Fibroblast of lung (primary cell): ENCODE measurements around the gene UPK1A. TPM values are rescaled to one million over a fixed set of nuclear protein-coding genes. Genes with fewer than 3 reads are reported as not detected.

ENCODE experiments used
- DNase-seq, 2 donors: peaks; one replicate each; pipeline versions ENCODE4 v3.0.0 to v3.0.0-alpha.2; 2010; ENCODE audit warnings: low read depth in 2 of 2
- H2AFZ ChIP-seq: 2 replicates; pipeline ENCODE4 v1.5.1; 2012; ENCODE audit warnings: low read length, control low read depth, inconsistent platforms
- H3K27ac ChIP-seq: 2 replicates; pipeline ENCODE4 v1.5.1; 2011; ENCODE audit warnings: low read length, control low read depth; ENCODE audit not compliant: insufficient read depth
- H3K27me3 ChIP-seq: 2 replicates; pipeline ENCODE4 v1.5.1; 2011; ENCODE audit warnings: mild to moderate bottlenecking, low read length; ENCODE audit not compliant: control insufficient read depth, insufficient read depth
- H3K36me3 ChIP-seq: 2 replicates; pipeline ENCODE4 v1.5.1; 2011; ENCODE audit warnings: low read length; ENCODE audit not compliant: control insufficient read depth, insufficient read depth
- H3K4me1 ChIP-seq: 2 replicates; pipeline ENCODE4 v1.5.1; 2011; ENCODE audit warnings: low read length; ENCODE audit not compliant: control insufficient read depth, insufficient read depth; ENCODE audit errors: extremely low read depth
- H3K4me2 ChIP-seq: 2 replicates; pipeline ENCODE4 v1.5.1; 2011; ENCODE audit warnings: low read length, control low read depth; ENCODE audit not compliant: insufficient read depth; ENCODE audit errors: extremely low read depth
- H3K4me3 ChIP-seq, 4 experiments: fragments of 200-600 bp in 1 of 4; sonication (generic) in 1 of 4; replicated peaks in 1 of 4; 2 replicates each; pipeline ENCODE4 v1.5.1; 2011 to 2016; ENCODE audit warnings: low read length in 4 of 4, low read depth in 3 of 4, mild to moderate bottlenecking in 3 of 4, control low read depth in 2 of 4, inconsistent platforms in 1 of 4, mixed read lengths in 1 of 4; ENCODE audit not compliant: insufficient read depth in 1 of 4; ENCODE audit errors: control extremely low read depth in 1 of 4
- H3K79me2 ChIP-seq: 2 replicates; pipeline ENCODE4 v1.5.1; 2012; ENCODE audit warnings: mild to moderate bottlenecking, low read length, inconsistent platforms; ENCODE audit not compliant: control insufficient read depth, insufficient read depth
- H3K9ac ChIP-seq: 2 replicates; pipeline ENCODE4 v1.5.1; 2011; ENCODE audit warnings: mild to moderate bottlenecking, low read length, control low read depth; ENCODE audit not compliant: insufficient read depth
- H3K9me3 ChIP-seq: 2 replicates; pipeline ENCODE4 v1.5.1; 2012; ENCODE audit warnings: low read depth, low read length; ENCODE audit not compliant: control insufficient read depth, insufficient read depth
- H4K20me1 ChIP-seq: 2 replicates; pipeline ENCODE4 v1.5.1; 2011; ENCODE audit warnings: low read length; ENCODE audit not compliant: control insufficient read depth, insufficient read depth; ENCODE audit errors: extremely low read depth
- CTCF ChIP-seq, 2 donors: IDR thresholded peaks in 1 of 2; conservative IDR thresholded peaks in 1 of 2; 1 replicate in 1 of 2; 2 replicates in 1 of 2; pipeline ENCODE4 v1.5.1; 2011 to 2012; ENCODE audit warnings: low read length in 2 of 2, control low read depth in 1 of 2, inconsistent platforms in 1 of 2, low read depth in 1 of 2, mild to moderate bottlenecking in 1 of 2
- EZH2 ChIP-seq: IDR thresholded peaks from 2 replicates; pipeline ENCODE4 v1.5.1; 2012; ENCODE audit warnings: low read length, control low read depth, mild to moderate bottlenecking; ENCODE audit errors: missing control alignments
- polyA plus RNA-seq, 2 donors: library from polyadenylated mRNA; depleted of rRNA in 1 of 2; stranded (reverse) in 1 of 2; unstranded in 1 of 2; fragments of >200 nt; gene quantifications; 2 replicates each; pipeline ENCODE4 v1.2.1, GENCODE V29; 2011 to 2012; ENCODE audit warnings: missing spikeins in 1 of 2
- total RNA-seq: library from RNA; depleted of rRNA; stranded (reverse); fragments of >200 nt; gene quantifications from 2 replicates; pipeline ENCODE4 v1.2.1, GENCODE V29; 2014

The UPK1A gene
- total and polyA plus RNA-seq, 2 donors (not counting 1 experiment from before 2014, with no cell fraction given) = 0.27 TPM; not detected in 1

- no peak for DNase-seq
- Histone ChIP-seq H3K4me3 (peak overlapping the region in 1 of 4 experiments; percentile 82), H3K4me2 (no peak overlapping the region)
These were observed 49.1 kb downstream of the UPK1A start for GRCh38 chr19:35715355-35715809.

GRCh38 chr19:35715981-35716800 lies 49.9 kb downstream of the UPK1A start:
- TF ChIP-seq EZH2 = no peak
- TF ChIP-seq CTCF (conservative IDR thresholded peaks at IDR 0.05 in 1 of 2, IDR thresholded peaks at IDR 0.05 in 1 of 2; ENCODE audit: low read depth in 1 of 2, low read length in 2 of 2) = no peak
- peak in 1 of 2 donors; percentile 45 for DNase-seq
- H3K9ac ChIP-seq = peak overlapping the region; percentile 66
- peaks cover 9% of the 10 kb centered on the region for H3K4me1 ChIP-seq
- no peaks in the 10 kb centered on the region for H4K20me1 ChIP-seq
- peak overlapping the region; percentile 98 for H3K4me2 ChIP-seq
- H3K27ac ChIP-seq = peak overlapping the region; percentile 65
- H3K27me3 ChIP-seq = no peaks in the 10 kb centered on the region
- no peaks in the 10 kb centered on the region for H3K9me3 ChIP-seq
- H3K4me3 ChIP-seq = peak overlapping the region; percentile 64 to 95 (median 82)
- peak overlapping the region; percentile 97 for H2AFZ ChIP-seq
- peaks cover 27% of the 10 kb centered on the region for H3K79me2 ChIP-seq
- peaks cover 9% of the 10 kb centered on the region for H3K36me3 ChIP-seq

More at GRCh38 chr19:35715355-35715809, 49.1 kb downstream of the UPK1A start:
- Histone ChIP-seq H3K9me3 (no peaks in the 10 kb centered on the region), H3K27me3 (peaks cover 2% of the 10 kb centered on the region), H3K36me3 (peaks cover 7% of the 10 kb centered on the region), H3K4me1 (peaks cover 9% of the 10 kb centered on the region), H4K20me1 (no peaks in the 10 kb centered on the region), H3K27ac (no peak overlapping the region), H2AFZ (no peak overlapping the region), H3K79me2 (peaks cover 22% of the 10 kb centered on the region), H3K9ac (no peak overlapping the region)
- TF ChIP-seq EZH2 = no peak
- no peak for TF ChIP-seq CTCF (conservative IDR thresholded peaks at IDR 0.05 in 1 of 2, IDR thresholded peaks at IDR 0.05 in 1 of 2; ENCODE audit: low read depth in 1 of 2, low read length in 2 of 2)

- H4K20me1 ChIP-seq = no peaks in the 10 kb centered on the region
- peak overlapping the region; percentile 66 for H3K9ac ChIP-seq
- peak overlapping the region; percentile 98 for H3K4me2 ChIP-seq
- H3K36me3 ChIP-seq = peaks cover 12% of the 10 kb centered on the region
- H3K9me3 ChIP-seq = no peaks in the 10 kb centered on the region
- no peaks in the 10 kb centered on the region for H3K27me3 ChIP-seq
- TF ChIP-seq EZH2 = no peak
- peak; percentile 77 to 89 for TF ChIP-seq CTCF (conservative IDR thresholded peaks at IDR 0.05 in 1 of 2, IDR thresholded peaks at IDR 0.05 in 1 of 2; ENCODE audit: low read depth in 1 of 2, low read length in 2 of 2)
- peak overlapping the region; percentile 65 for H3K27ac ChIP-seq
- DNase-seq = peak; percentile 93 to 94
- peak overlapping the region; percentile 64 to 95 (median 82) for H3K4me3 ChIP-seq
- H2AFZ ChIP-seq = peak overlapping the region; percentile 97
- H3K4me1 ChIP-seq = peaks cover 9% of the 10 kb centered on the region
- H3K79me2 ChIP-seq = peaks cover 32% of the 10 kb centered on the region
These were observed 50.7 kb downstream of the UPK1A start for GRCh38 chr19:35716801-35717664.
